A549 (cell line): ENCODE data around the gene UCMA. TPM values are rescaled to one million over a fixed set of nuclear protein-coding genes. Genes with fewer than 3 reads are reported as not detected.
"Not testable (repeated sequence)": the region's sequence is repeated elsewhere in the genome, so short reads cannot be mapped to it uniquely, and the experiment has no call there.

Source experiments
- ATAC-seq, 2 experiments: fragments of 200-7000 bp in 1 of 2; fragments of >200 bp in 1 of 2; cut with Nextera tagmentation in 1 of 2; cut with Tn5 transposase in 1 of 2; 3 replicates each; pipeline versions ENCODE4 v1.8.0 to v1.9.1; 2018 to 2020; ENCODE audit warnings: mild to moderate bottlenecking in 1 of 2, moderate library complexity in 1 of 2
- CTCF ChIA-PET: fragments of 300-600 bp; sonication (Branson Sonifier 250); formaldehyde crosslinking; extraction: SDS; loops from one replicate; lab custom pipeline; 2021; ENCODE audit warnings: antibody characterized with exemption, inconsistent platforms; lab: Yijun Ruan, JAX
- POLR2A ChIA-PET: fragments of 350-600 bp; formaldehyde crosslinking; extraction: SDS; loops from one replicate; lab custom pipeline; 2021; ENCODE audit warnings: antibody characterized with exemption, inconsistent platforms; lab: Yijun Ruan, JAX
- DNase-seq, 2 experiments: peaks; one replicate each; pipeline versions ENCODE4 v3.0.0 to v3.0.0-alpha.2; 2011 to 2016; ENCODE audit warnings: low read depth in 1 of 2, low spot score in 1 of 2
- FAIRE-seq: peaks from 2 replicates; lab custom pipeline; 2011; peaks lifted over from hg19 to GRCh38; lab: Jason Lieb, UNC
- H3K27ac ChIP-seq, 2 experiments: fragments of >200 bp; sonication (Bioruptor Twin); formaldehyde crosslinking; 3 replicates each; pipeline ENCODE4 v1.5.1; 2016 to 2017
- H3K4me1 ChIP-seq: fragments of >200 bp; sonication (Bioruptor Twin); formaldehyde crosslinking; 3 replicates; pipeline ENCODE4 v1.6.1; 2016
- H3K4me2 ChIP-seq: fragments of >200 bp; sonication (Bioruptor Twin); formaldehyde crosslinking; 3 replicates; pipeline ENCODE4 v1.6.1; 2016
- H3K4me3 ChIP-seq: fragments of >200 bp; sonication (Bioruptor Twin); formaldehyde crosslinking; 3 replicates; pipeline ENCODE4 v1.5.1; 2016
- H3K9me3 ChIP-seq: fragments of >200 bp; sonication (Bioruptor Twin); formaldehyde crosslinking; 3 replicates; pipeline ENCODE4 v1.6.1; 2016
- CBX2 ChIP-seq: fragments of 200-600 bp; sonication (generic); IDR thresholded peaks from 2 replicates; pipeline ENCODE4 v1.6.1; 2016; ENCODE audit warnings: low read depth, mild to moderate bottlenecking, borderline replicate concordance
- EHMT2 ChIP-seq: fragments of 200-600 bp; sonication (generic); IDR thresholded peaks from 2 replicates; pipeline ENCODE4 v1.6.1; 2016; ENCODE audit warnings: antibody characterized with exemption, low read depth, mild to moderate bottlenecking, moderate library complexity
- EP300 ChIP-seq, 2 experiments: fragments of >200 bp; sonication (Bioruptor Twin); formaldehyde crosslinking; IDR thresholded peaks; 2 replicates in 1 of 2; 3 replicates in 1 of 2; pipeline ENCODE4 v1.6.1; 2016 to 2017
- FOSB ChIP-seq: fragments of 250-450 bp; sonication (Bioruptor Pico); IDR thresholded peaks from 2 replicates; pipeline ENCODE4 v1.5.0; 2020; ENCODE audit warnings: mild to moderate bottlenecking, moderate library complexity
- HDAC2 ChIP-seq: fragments of 200-600 bp; sonication (generic); IDR thresholded peaks from 2 replicates; pipeline ENCODE4 v1.6.1; 2016
- HEYL ChIP-seq: fragments of 250-450 bp; sonication (Bioruptor Pico); IDR thresholded peaks from 2 replicates; pipeline ENCODE4 v1.8.0; 2021; ENCODE audit warnings: mild to moderate bottlenecking, moderate library complexity
- HOXA7 ChIP-seq: fragments of 250-450 bp; sonication (Bioruptor Pico); IDR thresholded peaks from 2 replicates; pipeline ENCODE4 v1.5.0; 2020; ENCODE audit warnings: mild to moderate bottlenecking, moderate library complexity
- JUN ChIP-seq, 2 experiments: fragments of >200 bp; sonication (Bioruptor Twin); formaldehyde crosslinking; IDR thresholded peaks; 2 replicates in 1 of 2; 3 replicates in 1 of 2; pipeline ENCODE4 v1.6.1; 2016 to 2017
- MAZ ChIP-seq: fragments of 150-350 bp; IDR thresholded peaks from 2 replicates; pipeline ENCODE4 v1.6.1; 2014; ENCODE audit warnings: antibody characterized with exemption, low read depth, low read length, borderline replicate concordance
- NFE2L2 ChIP-seq: fragments of 150-350 bp; conservative IDR thresholded peaks from 2 replicates; pipeline ENCODE4 v1.6.1; 2014; ENCODE audit warnings: low read length
- PBX3 ChIP-seq: IDR thresholded peaks from 2 replicates; pipeline ENCODE4 v1.6.1; 2012
- PHF8 ChIP-seq: fragments of 200-600 bp; sonication (generic); IDR thresholded peaks from 2 replicates; pipeline ENCODE4 v1.6.1; 2016; ENCODE audit warnings: low read depth, mild to moderate bottlenecking, antibody characterized with exemption, moderate library complexity, borderline replicate concordance
- RAD21 ChIP-seq, 2 experiments: fragments of >200 bp in 1 of 2; sonication (Bioruptor Twin) in 1 of 2; formaldehyde crosslinking in 1 of 2; IDR thresholded peaks in 1 of 2; conservative IDR thresholded peaks in 1 of 2; 2 replicates in 1 of 2; 3 replicates in 1 of 2; pipeline ENCODE4 v1.6.1; 2012 to 2018; ENCODE audit warnings: inconsistent platforms in 1 of 2
- REST ChIP-seq: fragments of 200-600 bp; sonication (generic); IDR thresholded peaks from 2 replicates; pipeline ENCODE4 v1.6.1; 2016; ENCODE audit warnings: antibody characterized with exemption, mild to moderate bottlenecking, moderate library complexity
- RFX5 ChIP-seq: fragments of 450-650 bp; IDR thresholded peaks from 2 replicates; pipeline ENCODE4 v1.7.1; 2014; ENCODE audit warnings: antibody characterized with exemption, mild to moderate bottlenecking, moderate library complexity
- SREBF2 ChIP-seq: fragments of 450-650 bp; IDR thresholded peaks from 2 replicates; pipeline ENCODE4 v1.6.1; 2014; ENCODE audit warnings: mild to moderate bottlenecking, moderate library complexity
- TP53 ChIP-seq: fragments of 250-450 bp; sonication (Bioruptor Pico); IDR thresholded peaks from 2 replicates; pipeline ENCODE4 v1.5.0; 2021; ENCODE audit warnings: mild to moderate bottlenecking, moderate library complexity
- ZSCAN20 ChIP-seq: fragments of 250-450 bp; sonication (Bioruptor Pico); IDR thresholded peaks from 2 replicates; pipeline ENCODE4 v1.8.0; 2022; ENCODE audit warnings: mild to moderate bottlenecking, moderate library complexity
- WGBS: methylation state at CpG from one replicate; pipeline ENCODE4 v1.1.6; 2017; ENCODE audit errors: missing lambda C conversion rate; 5-methylcytosine and 5-hydroxymethylcytosine counted together
- polyA plus RNA-seq, 4 experiments: library from polyadenylated mRNA; depleted of rRNA in 3 of 4; stranded (reverse); fragments of >200 nt; fragmentation: RNase III in 1 of 4; extraction: RNeasy Plus Mini Kit Qiagen cat#74134 plus additional on column Dnase treatment in 1 of 4; gene quantifications; 2 replicates in 3 of 4; 3 replicates in 1 of 4; pipeline ENCODE4 v1.2.3, GENCODE V29; 2011 to 2017
- TF ChIP-seq, protein P1 (sequence below): fragments of >200 bp; sonication (Bioruptor Twin); formaldehyde crosslinking; IDR thresholded peaks from 2 replicates; pipeline ENCODE4 v1.6.1; 2016

The UCMA gene
- polyA plus RNA-seq, 2 of the 4 experiments (the other 2 are of a cell fraction), result not detected

- no peak for ATAC-seq
- no peak overlapping the region for H3K27ac ChIP-seq
- H3K9me3 ChIP-seq, result no peaks in the 10 kb centered on the region
- ChIA-PET CTCF (interaction anchor here (0.7 kb wide), 1 partner anchor 49 kb away, joined by 3 read pairs; no protein-coding TSS in a partner anchor), POLR2A (interaction anchor here (0.7 to 1.2 kb wide), 2 partner anchors 22 to 40 kb away, joined by 3 read pairs; no protein-coding TSS in a partner anchor)
- no peak for TF ChIP-seq HEYL (CRISPR knock-in tag)
- TF ChIP-seq MAZ, result no peak
- TF ChIP-seq HOXA7 (CRISPR knock-in tag), result no peak
- TF ChIP-seq RAD21 (conservative IDR thresholded peaks at IDR 0.05 in 1 of 2, IDR thresholded peaks at IDR 0.05 in 1 of 2), result peak in 1 of 2 experiments; percentile 13; a peak in 1 of 5 replicates
- TF ChIP-seq HDAC2, result no peak
- no peak overlapping the region for H3K4me2 ChIP-seq
- no peak for FAIRE-seq
- 78% methylated on average over 4 of the region's 4 CpGs for WGBS
- H3K4me3 ChIP-seq, result no peak overlapping the region
- H3K4me1 ChIP-seq, result no peaks in the 10 kb centered on the region
- peak in 1 of 2 experiments; percentile 22 for DNase-seq
Observed at GRCh38 chr10:13276749-13277365, 42.7 kb upstream of the UCMA start.

GRCh38 chr10:13276146-13276545 is 42.0 kb upstream of the UCMA start:
- not testable (repeated sequence) for FAIRE-seq, DNase-seq, H3K4me2 ChIP-seq, H3K4me3 ChIP-seq, ATAC-seq, H3K9me3 ChIP-seq, H3K4me1 ChIP-seq, H3K27ac ChIP-seq
- POLR2A ChIA-PET, result interaction anchor here (0.7 to 1.2 kb wide), 2 partner anchors 23 to 39 kb away, joined by 3 read pairs; no protein-coding TSS in a partner anchor
- CTCF ChIA-PET, result interaction anchor here (1.5 kb wide), 1 partner anchor 114 kb away, joined by 4 read pairs; the partner anchor contains the start of gene MCM10
- WGBS, result 97% methylated on average over 11 of the region's 11 CpGs

DNA sequence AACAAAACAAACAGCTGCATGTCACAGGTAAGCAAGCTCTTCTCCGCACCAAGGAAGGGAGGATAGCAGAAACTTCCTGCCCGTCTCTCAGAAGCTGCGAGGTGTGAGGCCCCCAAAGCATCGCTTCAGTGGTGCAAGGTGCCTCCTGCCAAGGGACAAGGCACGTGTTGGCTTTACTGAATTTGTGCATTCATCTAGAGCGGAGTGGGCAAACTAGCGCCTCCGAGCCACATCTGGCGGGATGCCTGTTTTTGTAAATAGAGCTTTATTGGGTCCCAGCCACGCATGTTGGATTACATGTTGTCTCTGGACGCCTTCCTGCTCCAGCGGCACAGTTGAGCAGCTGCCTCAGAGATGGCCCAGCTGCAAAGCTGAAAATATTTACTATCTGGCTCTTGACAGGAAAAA is 38.0 kb upstream of the UCMA start:
- CTCF ChIA-PET, result interaction anchor here (1.4 kb wide), 1 partner anchor 111 kb away, joined by 4 read pairs; the partner anchor contains the start of gene MCM10
- no peak for ATAC-seq
- Histone ChIP-seq H3K27ac (no peak overlapping the region), H3K4me1 (peaks cover 7% of the 10 kb centered on the region; the same call in 2 of the 3 replicates), H3K4me2 (no peak overlapping the region), H3K9me3 (no peaks in the 10 kb centered on the region), H3K4me3 (no peak overlapping the region)
- TF ChIP-seq REST, result no peak
- TF ChIP-seq CBX2, result no peak
- no peak for TF ChIP-seq ZSCAN20 (CRISPR knock-in tag)
- no peak for TF ChIP-seq FOSB (CRISPR knock-in tag)
- no peak for TF ChIP-seq RFX5
- no peak for TF ChIP-seq EP300 (IDR thresholded peaks at IDR 0.05)
- TF ChIP-seq HEYL (CRISPR knock-in tag), result no peak
- no peak for TF ChIP-seq NFE2L2
- TF ChIP-seq, protein P1, sequence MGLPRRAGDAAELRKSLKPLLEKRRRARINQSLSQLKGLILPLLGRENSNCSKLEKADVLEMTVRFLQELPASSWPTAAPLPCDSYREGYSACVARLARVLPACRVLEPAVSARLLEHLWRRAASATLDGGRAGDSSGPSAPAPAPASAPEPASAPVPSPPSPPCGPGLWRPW, result no peak
- TF ChIP-seq TP53 (CRISPR knock-in tag), result no peak
- no peak for TF ChIP-seq SREBF2
- no peak for TF ChIP-seq PBX3
- no peak for TF ChIP-seq EHMT2
- no peak for TF ChIP-seq JUN (IDR thresholded peaks at IDR 0.05)
- TF ChIP-seq PHF8, result no peak
- FAIRE-seq, result no peak
- POLR2A ChIA-PET, result interaction anchor here (1.2 kb wide), 1 partner anchor 27 kb away, joined by 3 read pairs; no protein-coding TSS in a partner anchor
- DNase-seq, result no peak
- WGBS, result 96% methylated on average over 12 of the region's 12 CpGs
